Measurements from ENCODE around the gene TMEM273. TPM values are rescaled to one million over a fixed set of nuclear protein-coding genes. Genes with fewer than 3 reads are reported as not detected.

Gene TMEM273
- total and polyA plus RNA-seq, 4 donors: 3.5 to 10.9 (median 6.6) TPM

- Histone ChIP-seq H3K4me1 (ENCODE audit: control insufficient read depth, insufficient read depth, low read length) (peaks cover 18% of the 10 kb centered on the region), H3K9me3 (ENCODE audit: control insufficient read depth, insufficient read depth, low read length) (no peaks in the 10 kb centered on the region), H3K27me3 (ENCODE audit: control insufficient read depth, insufficient read depth, low read length) (no peaks in the 10 kb centered on the region), H3K36me3 (ENCODE audit: control insufficient read depth, insufficient read depth, low read length) (no peaks in the 10 kb centered on the region), H3K4me3 (ENCODE audit: low read depth, low read length) (no peak overlapping the region), H3K27ac (ENCODE audit: low read depth, low read length) (no peak overlapping the region)
- 74% methylated on average over 9 of the region's 10 CpGs for WGBS (ENCODE audit: insufficient coverage)
- DNase-seq (ENCODE audit: low read depth in 4 of 6, low spot score in 6 of 6): no peak
These were observed 8.3 kb downstream of the TMEM273 start for GRCh38 chr10:49179699-49180443.

DNA sequence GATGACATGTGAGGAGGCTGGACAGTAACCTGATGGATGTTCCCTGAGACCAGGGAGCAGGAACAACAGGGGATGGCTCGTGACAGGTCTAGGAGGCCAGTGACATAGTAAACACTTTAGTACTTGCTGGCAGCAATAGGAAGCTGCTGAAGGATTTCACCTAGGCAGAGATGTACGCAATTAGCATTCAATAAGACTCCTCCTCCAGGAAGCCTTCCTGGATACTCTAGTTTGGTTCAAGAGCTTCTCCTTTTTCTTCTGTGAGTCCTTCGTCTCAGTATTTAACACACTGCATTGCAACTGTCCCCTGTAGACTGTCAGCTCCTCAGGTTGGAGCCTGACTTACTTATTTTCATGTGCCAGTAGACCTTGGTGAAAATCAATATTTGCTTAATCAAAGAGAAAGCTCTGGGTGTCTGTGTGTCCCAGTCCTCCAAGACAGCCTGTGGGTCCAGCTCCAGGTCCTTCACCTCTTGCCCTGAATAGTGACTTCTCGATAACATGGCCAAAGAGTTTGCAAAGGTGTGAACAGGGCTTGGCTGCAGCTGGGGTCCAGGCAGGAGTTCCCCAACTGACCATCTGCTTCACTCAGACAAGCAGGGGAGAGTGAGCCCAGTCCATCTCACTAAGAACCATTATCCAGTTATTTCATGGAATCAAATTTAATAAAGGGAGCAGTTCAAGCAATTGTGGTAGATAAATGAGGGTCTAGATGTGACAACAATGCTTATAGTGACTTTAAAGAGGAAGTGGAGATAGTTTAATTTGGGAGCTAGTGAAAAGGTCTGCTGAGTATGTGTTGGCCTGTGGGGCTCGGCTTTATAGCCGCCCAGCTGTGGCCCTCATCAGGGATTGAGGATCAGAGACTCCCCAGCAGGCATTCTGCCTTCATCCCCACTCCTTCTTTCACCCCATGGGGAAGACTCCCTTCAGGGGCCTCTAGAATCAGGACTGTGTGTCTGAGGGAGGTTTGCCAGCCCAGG lies 9.4 kb downstream of the TMEM273 start:
- Histone ChIP-seq H3K4me1 (ENCODE audit: control insufficient read depth, insufficient read depth, low read length) (peaks cover 18% of the 10 kb centered on the region), H3K36me3 (ENCODE audit: control insufficient read depth, insufficient read depth, low read length) (no peaks in the 10 kb centered on the region), H3K27me3 (ENCODE audit: control insufficient read depth, insufficient read depth, low read length) (no peaks in the 10 kb centered on the region), H3K27ac (ENCODE audit: low read depth, low read length) (no peak overlapping the region), H3K9me3 (ENCODE audit: control insufficient read depth, insufficient read depth, low read length) (no peaks in the 10 kb centered on the region), H3K4me3 (ENCODE audit: low read depth, low read length) (no peak overlapping the region)
- DNase-seq (ENCODE audit: low read depth in 4 of 6, low spot score in 6 of 6): no peak
- WGBS (ENCODE audit: insufficient coverage): 100% methylated on average over 3 of the region's 6 CpGs

- no peak for DNase-seq (ENCODE audit: low read depth in 4 of 6, low spot score in 6 of 6)
- peaks cover 18% of the 10 kb centered on the region for H3K4me1 ChIP-seq (ENCODE audit: control insufficient read depth, insufficient read depth, low read length)
- no peaks in the 10 kb centered on the region for H3K27me3 ChIP-seq (ENCODE audit: control insufficient read depth, insufficient read depth, low read length)
- H3K36me3 ChIP-seq (ENCODE audit: control insufficient read depth, insufficient read depth, low read length): no peaks in the 10 kb centered on the region
- 90% methylated on average over 8 of the region's 9 CpGs for WGBS (ENCODE audit: insufficient coverage)
- H3K9me3 ChIP-seq (ENCODE audit: control insufficient read depth, insufficient read depth, low read length): no peaks in the 10 kb centered on the region
- H3K4me3 ChIP-seq (ENCODE audit: low read depth, low read length): no peak overlapping the region
- no peak overlapping the region for H3K27ac ChIP-seq (ENCODE audit: low read depth, low read length)
These were observed 10.5 kb downstream of the TMEM273 start for GRCh38 chr10:49177391-49178355.

DNA sequence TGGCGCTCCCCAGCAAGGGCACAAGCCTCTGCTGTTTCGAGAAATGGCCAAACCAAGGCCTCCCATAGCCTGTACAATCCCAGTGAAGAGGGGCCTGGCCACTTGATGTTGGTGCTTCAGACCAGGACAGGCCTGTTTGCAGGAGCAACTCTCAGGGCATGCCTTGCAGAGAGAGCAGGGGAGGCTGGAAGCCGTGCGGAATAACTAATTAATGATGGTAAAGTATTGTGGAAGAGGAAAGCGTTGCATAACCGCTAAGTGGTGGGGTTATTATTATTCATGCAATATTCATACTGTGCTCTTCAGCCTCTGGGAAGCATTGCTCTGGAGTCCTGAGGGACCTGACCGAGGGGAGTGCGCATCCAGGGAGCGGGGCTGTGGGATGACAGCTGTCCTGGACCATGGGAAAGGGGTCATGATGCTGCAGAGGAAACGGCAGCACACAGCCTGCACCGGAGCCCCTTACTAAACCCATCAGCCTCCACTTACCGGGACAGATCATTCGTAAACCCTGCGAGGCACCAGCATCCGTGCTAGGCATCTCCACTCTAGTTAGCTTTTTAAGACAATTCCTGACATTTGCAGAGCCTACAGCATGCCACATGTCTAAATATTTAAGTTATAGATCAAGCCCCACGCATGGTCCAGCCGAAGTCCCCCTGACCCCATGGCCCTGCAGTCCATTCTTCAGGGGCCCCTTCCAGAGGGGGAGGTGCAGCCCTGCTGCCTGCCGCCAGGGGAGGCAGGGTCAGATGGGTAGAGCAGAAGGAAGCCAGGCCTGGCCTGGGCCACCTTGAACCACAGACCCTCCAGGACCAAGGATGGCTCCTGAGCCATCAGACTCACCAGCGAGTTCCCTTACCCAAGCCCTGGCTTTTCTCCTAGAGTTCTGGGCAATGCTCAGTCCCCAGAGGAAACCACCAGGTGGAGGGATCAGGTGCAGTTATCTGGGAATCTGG lies 11.6 kb downstream of the TMEM273 start:
- DNase-seq (ENCODE audit: low read depth in 4 of 6, low spot score in 6 of 6): no peak
- Histone ChIP-seq H3K9me3 (ENCODE audit: control insufficient read depth, insufficient read depth, low read length) (no peaks in the 10 kb centered on the region), H3K4me1 (ENCODE audit: control insufficient read depth, insufficient read depth, low read length) (peaks cover 18% of the 10 kb centered on the region), H3K4me3 (ENCODE audit: low read depth, low read length) (no peak overlapping the region), H3K27ac (ENCODE audit: low read depth, low read length) (no peak overlapping the region), H3K27me3 (ENCODE audit: control insufficient read depth, insufficient read depth, low read length) (no peaks in the 10 kb centered on the region), H3K36me3 (ENCODE audit: control insufficient read depth, insufficient read depth, low read length) (no peaks in the 10 kb centered on the region)
- 85% methylated on average over 9 of the region's 19 CpGs for WGBS (ENCODE audit: insufficient coverage)

- no peak overlapping the region for H3K4me3 ChIP-seq (ENCODE audit: low read depth, low read length)
- H3K27ac ChIP-seq (ENCODE audit: low read depth, low read length): no peak overlapping the region
- DNase-seq (ENCODE audit: low read depth in 4 of 6, low spot score in 6 of 6): no peak
- no peaks in the 10 kb centered on the region for H3K36me3 ChIP-seq (ENCODE audit: control insufficient read depth, insufficient read depth, low read length)
- 98% methylated on average over 5 of the region's 8 CpGs for WGBS (ENCODE audit: insufficient coverage)
- peaks cover 20% of the 10 kb centered on the region for H3K4me1 ChIP-seq (ENCODE audit: control insufficient read depth, insufficient read depth, low read length)
- H3K9me3 ChIP-seq (ENCODE audit: control insufficient read depth, insufficient read depth, low read length): no peaks in the 10 kb centered on the region
- H3K27me3 ChIP-seq (ENCODE audit: control insufficient read depth, insufficient read depth, low read length): no peaks in the 10 kb centered on the region
These were observed 12.4 kb downstream of the TMEM273 start for GRCh38 chr10:49175587-49176309.

DNA sequence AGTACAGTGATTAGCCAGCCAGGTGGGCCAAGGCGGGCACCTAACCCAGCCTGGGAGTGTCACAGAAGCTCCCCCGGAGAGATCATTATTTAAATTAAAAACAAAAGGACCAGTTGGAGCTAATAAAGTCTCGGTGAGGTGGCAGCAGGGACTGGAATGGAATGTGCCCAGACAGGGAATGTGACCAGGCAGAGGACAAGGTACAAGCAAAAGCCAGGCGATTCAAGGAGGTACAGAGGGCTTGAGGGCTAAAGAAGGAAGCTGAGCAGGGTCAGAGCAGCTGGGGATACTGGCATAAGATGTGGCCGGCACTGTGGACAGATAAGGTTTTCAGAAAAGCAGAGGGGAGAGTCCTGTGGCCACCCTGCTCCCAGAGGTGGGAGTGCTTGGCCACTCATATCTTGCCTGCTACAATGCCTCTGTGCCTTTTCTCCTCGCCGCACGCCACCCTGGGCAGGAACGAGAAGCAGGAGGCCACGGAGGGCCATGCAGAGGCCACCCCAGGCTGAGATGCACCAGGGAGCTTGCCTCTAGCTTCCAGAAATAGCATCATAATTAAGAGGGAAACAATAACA lies 13.2 kb downstream of the TMEM273 start:
- H3K27me3 ChIP-seq (ENCODE audit: control insufficient read depth, insufficient read depth, low read length): no peaks in the 10 kb centered on the region
- no peak for DNase-seq (ENCODE audit: low read depth in 4 of 6, low spot score in 6 of 6)
- 70% methylated on average over 9 of the region's 10 CpGs for WGBS (ENCODE audit: insufficient coverage)
- no peak overlapping the region for H3K27ac ChIP-seq (ENCODE audit: low read depth, low read length)
- peaks cover 22% of the 10 kb centered on the region for H3K4me1 ChIP-seq (ENCODE audit: control insufficient read depth, insufficient read depth, low read length)
- H3K4me3 ChIP-seq (ENCODE audit: low read depth, low read length): no peak overlapping the region
- no peaks in the 10 kb centered on the region for H3K9me3 ChIP-seq (ENCODE audit: control insufficient read depth, insufficient read depth, low read length)
- H3K36me3 ChIP-seq (ENCODE audit: control insufficient read depth, insufficient read depth, low read length): no peaks in the 10 kb centered on the region

DNA sequence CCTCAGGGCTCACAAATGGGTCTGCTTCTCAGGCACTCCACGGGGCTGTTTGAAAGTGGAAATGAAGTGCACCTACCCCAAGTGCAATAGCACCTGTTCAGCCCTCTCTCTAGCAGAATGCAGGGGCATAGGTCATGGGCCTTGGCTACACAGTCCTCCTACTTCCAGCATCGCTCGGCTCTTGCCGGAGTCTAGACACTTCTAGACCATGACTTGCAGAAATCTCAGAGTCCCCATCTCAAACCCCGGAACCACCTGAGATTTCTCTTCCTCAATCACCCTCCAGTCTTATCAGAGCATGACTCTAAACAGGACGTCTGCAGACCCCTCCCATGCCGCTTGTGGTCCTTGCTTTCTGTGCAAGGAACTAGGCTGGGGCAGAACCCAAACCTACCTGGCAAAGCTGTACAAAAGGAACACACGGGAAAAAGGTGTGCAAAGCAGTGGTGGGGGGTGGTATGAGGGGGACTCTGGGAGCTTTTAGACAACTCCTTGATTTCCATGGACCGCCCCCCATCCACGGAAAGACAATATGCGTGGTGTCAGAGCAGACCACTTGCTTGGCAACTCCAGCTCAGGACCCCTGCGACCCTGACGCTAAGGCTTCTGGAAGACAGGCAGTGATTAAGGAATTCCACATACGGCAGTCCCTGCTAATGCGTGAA lies 13.8 kb downstream of the TMEM273 start:
- Histone ChIP-seq H3K27me3 (ENCODE audit: control insufficient read depth, insufficient read depth, low read length) (no peaks in the 10 kb centered on the region), H3K4me1 (ENCODE audit: control insufficient read depth, insufficient read depth, low read length) (peaks cover 22% of the 10 kb centered on the region), H3K4me3 (ENCODE audit: low read depth, low read length) (no peak overlapping the region), H3K36me3 (ENCODE audit: control insufficient read depth, insufficient read depth, low read length) (no peaks in the 10 kb centered on the region), H3K27ac (ENCODE audit: low read depth, low read length) (no peak overlapping the region), H3K9me3 (ENCODE audit: control insufficient read depth, insufficient read depth, low read length) (no peaks in the 10 kb centered on the region)
- DNase-seq (ENCODE audit: low read depth in 4 of 6, low spot score in 6 of 6): no peak
- 85% methylated on average over 14 of the region's 15 CpGs for WGBS (ENCODE audit: insufficient coverage)

Measured in spinal cord (tissue), 10 donors.